Measurements from ENCODE around the gene NOPCHAP1. TPM values are rescaled to one million over a fixed set of nuclear protein-coding genes. Genes with fewer than 3 reads are reported as not detected.
A peak's percentile ranks its signal among the peaks of the same experiment; 100 is the strongest.

NOPCHAP1 gene
- total and polyA plus RNA-seq, 2 of the 4 experiments (the other 2 are of a cell fraction): 5.6 to 9.3 TPM

GRCh38 chr12:104974626-104975290 lies 11.4 kb upstream of the NOPCHAP1 start:
- Histone ChIP-seq H4K5ac (ENCODE audit: low read depth, low read length) (no peak overlapping the region), H3K9me3 (ENCODE audit: control insufficient read depth, insufficient read depth, low read length) (no peaks in the 10 kb centered on the region), H3K27ac (ENCODE audit: insufficient read depth, low read length) (no peak overlapping the region), H4K8ac (ENCODE audit: low read depth in 2 of 2, low read length in 2 of 2) (no peak overlapping the region), H3K23ac (ENCODE audit: low read depth, low read length) (no peak overlapping the region), H3K9ac (ENCODE audit: low read depth, low read length) (no peak overlapping the region), H2BK120ac (ENCODE audit: low read depth, low read length) (no peak overlapping the region), H2BK15ac (ENCODE audit: low read depth, low read length) (no peak overlapping the region), H3K4ac (ENCODE audit: low read depth, low read length) (no peak overlapping the region), H3K79me1 (ENCODE audit: low read depth in 1 of 2, low read length in 2 of 2) (no peaks in the 10 kb centered on the region), H3K36me3 (ENCODE audit: control insufficient read depth, insufficient read depth, low read length) (no peaks in the 10 kb centered on the region), H4K20me1 (ENCODE audit: insufficient read depth, low read length) (no peaks in the 10 kb centered on the region), H3K4me3 (ENCODE audit: insufficient read depth, low read depth, low read length) (no peak overlapping the region), H2BK5ac (ENCODE audit: low read depth, low read length, poor library complexity, severe bottlenecking) (no peak overlapping the region), H2BK20ac (ENCODE audit: low read depth, low read length) (no peak overlapping the region), H3K4me2 (ENCODE audit: low read depth, low read length) (no peak overlapping the region), H3K27me3 (ENCODE audit: control insufficient read depth, insufficient read depth, low read length) (no peaks in the 10 kb centered on the region; the same call in 1 of the 2 replicates), H3K14ac (replicated peaks; ENCODE audit: low read depth, low read length) (no peak overlapping the region), H2AFZ (replicated peaks; ENCODE audit: low read length, poor library complexity) (no peak overlapping the region), H4K91ac (ENCODE audit: insufficient read depth, low read depth, low read length) (no peak overlapping the region), H3K18ac (ENCODE audit: low read depth, low read length) (no peak overlapping the region), H2AK5ac (ENCODE audit: low read depth, low read length) (no peak overlapping the region; the same call in 1 of the 2 replicates), H3K56ac (ENCODE audit: extremely low read depth, insufficient read depth, low read length) (no peak overlapping the region), H3K9me1 (ENCODE audit: insufficient read depth, low read length) (0 out of 2 replicates have a peak, but pooled peaks cover 3% of the 10 kb centered on the region), H2AK9ac (replicated peaks; ENCODE audit: low read depth, low read length, poor library complexity) (no peak overlapping the region), H3K4me1 (ENCODE audit: control insufficient read depth, insufficient read depth, low read length) (no peaks in the 10 kb centered on the region)
- intact Hi-C loops (cut with micrococcal nuclease) (no loop called here), dilution Hi-C loops (cut with HindIII; ENCODE audit: low sequenced_read_pairs, unreplicated experiment) (no loop called here), in situ Hi-C loops (cut with MboI; ENCODE audit: low sequenced_read_pairs) (no loop called here)
- ChIA-PET CTCF (no interaction called here), POLR2A (ENCODE audit: unreplicated experiment) (no interaction called here)
- ATAC-seq (ENCODE audit: low read depth): no peak
- TF ChIP-seq, protein P1, sequence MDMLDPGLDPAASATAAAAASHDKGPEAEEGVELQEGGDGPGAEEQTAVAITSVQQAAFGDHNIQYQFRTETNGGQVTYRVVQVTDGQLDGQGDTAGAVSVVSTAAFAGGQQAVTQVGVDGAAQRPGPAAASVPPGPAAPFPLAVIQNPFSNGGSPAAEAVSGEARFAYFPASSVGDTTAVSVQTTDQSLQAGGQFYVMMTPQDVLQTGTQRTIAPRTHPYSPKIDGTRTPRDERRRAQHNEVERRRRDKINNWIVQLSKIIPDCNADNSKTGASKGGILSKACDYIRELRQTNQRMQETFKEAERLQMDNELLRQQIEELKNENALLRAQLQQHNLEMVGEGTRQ (IDR thresholded peaks at IDR 0.05; ENCODE audit: low read depth, low read length): no peak
- TF ChIP-seq MXI1 (IDR thresholded peaks at IDR 0.05; ENCODE audit: borderline replicate concordance, low read depth, low read length): no peak
- no peak for TF ChIP-seq BHLHE40 (IDR thresholded peaks at IDR 0.05; ENCODE audit: low read depth, low read length)
- BruUV-seq (replicated peaks): no TSS peak
- WGBS, 2 experiments (ENCODE audit: extremely low coverage in 2 of 2, insufficient read length in 1 of 2): no CpG with 5 or more reads among the region's 7 CpGs
- DNase-seq: peak; percentile 53

Measured in IMR-90 (cell line).